NOMO-1 treated with dmso at 0.1 percent for 144 hours (cell line): ENCODE results near the gene CD276.
"Not testable (repeated sequence)": the region's sequence is repeated elsewhere in the genome, so short reads cannot be mapped to it uniquely, and the experiment has no call there.

Experiments used
- DNase-seq: peaks from one replicate; lab custom pipeline; 2025; ENCODE audit not compliant: unreplicated experiment; lab: John Stamatoyannopoulos, UW

The CD276 gene

DNA sequence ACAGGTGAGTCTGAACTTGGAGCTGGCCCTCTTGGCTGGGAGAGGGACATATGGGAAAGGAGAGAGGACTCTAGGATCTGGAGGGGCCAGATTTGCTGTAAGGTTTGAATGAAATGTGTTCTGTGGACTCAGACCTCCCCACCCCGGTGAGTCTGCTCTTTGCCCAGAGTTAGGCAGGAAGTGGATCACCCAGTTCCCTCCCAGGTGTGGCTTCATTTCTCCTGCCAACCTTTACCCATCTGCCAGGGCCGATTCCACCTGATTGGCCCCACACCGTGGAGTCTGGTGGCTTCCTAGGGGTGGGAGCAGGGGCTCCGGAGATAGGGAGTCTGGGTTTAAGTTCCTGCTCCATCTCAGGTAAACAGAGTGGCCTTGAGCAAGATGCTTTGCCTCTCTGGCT, 25.5 kb downstream of the CD276 start:
- DNase-seq = no peak

GRCh38 chr15:73710321-73710720, 26.1 kb downstream of the CD276 start:
- DNase-seq = no peak

DNA sequence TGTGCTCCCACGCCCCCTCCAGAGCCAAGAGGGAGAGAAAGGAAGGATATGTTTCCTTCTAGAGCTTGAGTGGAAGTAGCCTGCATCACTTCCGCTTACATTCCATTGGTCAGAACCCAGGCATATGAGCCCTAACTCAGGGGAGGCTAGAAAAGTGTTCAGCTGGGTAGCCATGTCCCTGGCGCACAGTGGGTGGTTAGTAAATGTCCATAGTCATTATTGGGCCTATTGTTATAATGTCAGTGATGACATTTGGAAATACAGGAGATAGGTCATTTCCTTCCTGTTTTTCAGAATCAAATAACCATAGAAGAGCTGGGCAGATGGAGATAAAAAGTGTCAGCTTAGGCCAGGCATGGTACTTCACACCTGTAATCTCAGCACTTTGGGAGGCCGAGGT, 27.3 kb downstream of the CD276 start:
- DNase-seq = no peak

DNA sequence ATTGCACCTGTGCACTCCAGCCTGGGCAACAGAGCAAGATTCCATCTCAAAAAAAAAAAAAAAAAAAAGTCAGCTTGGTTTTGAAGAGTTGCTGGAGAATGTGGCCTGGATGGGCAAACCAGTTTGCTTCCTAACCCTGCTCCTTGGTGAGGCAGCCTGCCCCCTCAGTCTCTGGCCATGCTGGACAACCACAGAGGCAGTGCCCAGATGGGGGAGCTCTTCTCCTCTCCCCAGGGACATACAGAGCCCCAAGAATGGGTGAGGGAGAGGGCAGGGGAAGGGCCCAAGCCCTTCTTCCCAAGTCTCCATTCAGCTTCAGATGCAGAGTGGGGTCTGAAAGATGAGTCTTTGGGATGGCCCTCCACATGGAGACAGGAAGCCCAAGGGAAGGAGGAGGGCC, 27.9 kb downstream of the CD276 start:
- DNase-seq = no peak

- DNase-seq = no peak
These were observed 30.6 kb downstream of the CD276 start for GRCh38 chr15:73714695-73715301.

DNA sequence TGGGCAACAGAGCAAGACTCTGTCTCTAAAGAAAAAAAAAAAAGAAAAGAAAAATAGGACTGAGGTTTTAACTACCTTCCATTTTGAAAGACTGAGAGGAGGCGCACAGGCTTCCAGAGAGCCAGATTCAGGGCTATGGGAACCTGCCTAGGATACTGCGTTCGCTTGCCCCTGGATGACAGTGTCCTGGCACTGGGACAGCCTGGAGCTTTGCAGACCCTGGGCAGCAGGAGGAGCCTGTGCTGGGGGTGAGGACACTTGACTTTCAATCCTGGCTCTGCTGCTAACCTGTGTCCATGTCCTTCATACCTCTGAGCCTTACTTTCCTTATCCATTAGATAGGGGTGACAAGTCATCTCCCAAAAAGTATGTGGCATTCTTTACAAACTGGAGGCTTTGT, 31.2 kb downstream of the CD276 start:
- DNase-seq = no peak

DNA sequence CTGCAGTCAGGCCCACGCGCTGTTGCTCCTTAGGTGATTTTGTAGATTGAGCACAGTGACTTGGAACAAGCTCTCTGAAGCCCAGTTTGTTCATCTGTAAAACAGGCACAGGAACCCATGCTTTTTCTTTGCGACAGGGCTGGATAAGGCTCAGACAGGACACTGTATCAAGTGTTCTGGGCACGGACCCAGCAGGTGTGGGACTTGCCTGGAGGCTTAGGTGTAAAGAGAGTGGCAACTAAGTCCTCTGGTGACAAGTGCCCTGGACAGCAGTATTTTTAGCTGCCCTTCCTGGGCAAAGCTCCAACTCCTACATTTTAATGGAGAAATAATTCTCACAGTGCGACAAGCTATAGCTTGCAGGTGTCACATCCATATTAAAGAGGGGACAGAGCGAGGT, 32.2 kb downstream of the CD276 start:
- no peak for DNase-seq

DNA sequence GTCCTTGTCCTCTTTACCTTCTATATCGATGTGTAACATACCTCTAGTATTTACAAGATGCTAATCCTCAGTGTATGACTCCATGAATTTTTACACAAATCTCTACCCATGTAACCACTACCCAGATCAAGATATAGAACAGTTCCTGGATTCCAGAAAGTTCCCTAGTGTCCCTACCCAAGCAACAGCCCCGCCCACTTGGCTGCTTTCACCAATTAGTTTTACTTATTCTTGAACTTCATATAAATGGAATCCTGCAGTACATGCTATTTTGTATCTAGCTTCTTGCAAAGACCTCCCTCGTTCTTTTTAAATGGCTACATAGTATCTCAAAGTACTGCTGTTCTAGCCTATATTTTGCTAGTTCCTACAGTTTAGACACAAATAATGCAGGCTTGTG, 33.0 kb downstream of the CD276 start:
- DNase-seq = no peak

DNA sequence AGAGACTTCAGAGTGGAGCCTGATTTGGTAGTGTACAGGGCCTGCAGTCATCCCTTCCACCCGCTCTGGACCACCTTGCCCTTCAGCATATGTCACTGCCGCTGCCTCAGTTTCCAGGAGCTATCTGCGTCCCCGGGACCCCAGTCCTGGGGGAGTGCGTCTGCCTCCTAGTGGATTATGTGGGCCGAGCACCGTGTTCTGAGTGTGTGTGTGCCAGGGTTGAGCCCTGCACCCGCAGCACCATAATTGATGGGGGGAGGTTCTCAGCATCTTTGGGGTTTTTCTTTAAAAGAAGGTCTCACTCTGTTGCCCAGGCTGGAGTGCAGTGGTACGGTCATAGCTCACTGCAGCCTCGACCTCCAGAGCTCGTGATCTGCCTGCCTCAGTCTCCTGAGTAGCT, 33.6 kb downstream of the CD276 start:
- DNase-seq = no peak

- DNase-seq = no peak
These were observed 34.5 kb downstream of the CD276 start for GRCh38 chr15:73718694-73719093.

GRCh38 chr15:73722425-73722824, 38.2 kb downstream of the CD276 start:
- no peak for DNase-seq

- DNase-seq = no peak
These were observed 39.0 kb downstream of the CD276 start for GRCh38 chr15:73723191-73723590.

- DNase-seq = no peak
These were observed 40.0 kb downstream of the CD276 start for GRCh38 chr15:73724212-73724611.

GRCh38 chr15:73727330-73727976, 43.3 kb downstream of the CD276 start:
- no peak for DNase-seq

- not testable (repeated sequence) for DNase-seq
These were observed 47.9 kb downstream of the CD276 start for GRCh38 chr15:73732051-73732450.

DNA sequence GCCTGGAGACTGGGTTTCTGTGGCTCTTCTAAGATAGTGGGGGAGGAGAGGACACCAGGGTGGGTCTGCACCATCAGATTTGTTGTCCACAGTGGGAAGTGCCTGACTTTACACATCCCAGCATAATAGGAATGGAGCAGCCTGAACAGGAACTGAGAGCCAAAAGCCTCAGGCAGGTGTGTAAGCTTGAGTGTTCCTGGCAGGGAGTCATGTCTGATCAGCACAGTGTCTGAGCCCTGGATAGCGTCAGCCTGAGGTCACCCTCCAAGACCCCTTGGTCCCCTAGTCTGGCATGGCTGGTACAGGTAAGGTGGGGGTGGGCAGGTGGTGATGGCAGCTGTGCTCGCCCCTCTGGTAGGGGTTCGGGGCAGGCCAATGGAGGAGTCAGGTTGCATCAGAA, 48.7 kb downstream of the CD276 start:
- DNase-seq = no peak

DNA sequence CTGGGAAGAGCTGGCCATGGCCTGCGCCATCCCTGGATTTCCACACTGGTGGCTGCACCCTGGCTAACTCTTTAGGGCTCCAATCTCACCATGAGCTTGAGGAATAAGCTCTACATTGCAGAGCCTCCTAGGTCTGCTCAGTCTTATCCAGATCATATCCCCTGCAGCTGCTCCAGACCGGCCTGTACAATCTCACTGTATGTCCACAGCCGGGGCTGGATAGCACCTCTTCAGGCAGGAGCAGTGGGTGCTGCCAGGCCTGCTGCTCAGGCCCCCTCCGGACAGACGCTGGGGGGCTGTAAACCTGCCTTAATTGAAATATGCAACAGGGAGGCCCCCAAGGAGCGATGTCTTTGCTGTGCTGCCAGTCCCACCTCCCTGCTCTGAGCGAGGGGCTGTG, 53.4 kb downstream of the CD276 start:
- no peak for DNase-seq

- no peak for DNase-seq
These were observed 56.2 kb downstream of the CD276 start for GRCh38 chr15:73740152-73741048.

- DNase-seq = no peak
These were observed 57.2 kb downstream of the CD276 start for GRCh38 chr15:73741321-73741836.

GRCh38 chr15:73744293-73744692, 60.1 kb downstream of the CD276 start:
- DNase-seq = no peak

GRCh38 chr15:73745073-73745472, 60.9 kb downstream of the CD276 start:
- no peak for DNase-seq

GRCh38 chr15:73746261-73746660, 62.1 kb downstream of the CD276 start:
- no peak for DNase-seq
